Fibroblast of villous mesenchyme (primary cell): Measurements from ENCODE around the gene POPDC2. TPM values are rescaled to one million over a fixed set of nuclear protein-coding genes. Genes with fewer than 3 reads are reported as not detected.

Source experiments
- DNase-seq: peaks from one replicate; pipeline ENCODE4 v3.0.0-alpha.2; 2010; ENCODE audit warnings: low read depth
- H3K4me3 ChIP-seq: 2 replicates; pipeline ENCODE4 v1.5.1; 2011; ENCODE audit warnings: low read depth, mild to moderate bottlenecking, low read length
- total RNA-seq: library from RNA; depleted of rRNA; stranded (reverse); fragments of >200 nt; gene quantifications from 2 replicates; pipeline ENCODE4 v1.2.3, GENCODE V29; 2012
- TF ChIP-seq, protein P1 (sequence below): IDR thresholded peaks from 2 replicates; pipeline ENCODE4 v1.5.1; 2012; ENCODE audit warnings: low read depth, mild to moderate bottlenecking, low read length; ENCODE audit not compliant: insufficient read depth

POPDC2 gene
- total RNA-seq, 1 donor: 1.3 TPM

GRCh38 chr3:119669906-119670570 is 9.6 kb upstream of the POPDC2 start:
- TF ChIP-seq, protein P1, sequence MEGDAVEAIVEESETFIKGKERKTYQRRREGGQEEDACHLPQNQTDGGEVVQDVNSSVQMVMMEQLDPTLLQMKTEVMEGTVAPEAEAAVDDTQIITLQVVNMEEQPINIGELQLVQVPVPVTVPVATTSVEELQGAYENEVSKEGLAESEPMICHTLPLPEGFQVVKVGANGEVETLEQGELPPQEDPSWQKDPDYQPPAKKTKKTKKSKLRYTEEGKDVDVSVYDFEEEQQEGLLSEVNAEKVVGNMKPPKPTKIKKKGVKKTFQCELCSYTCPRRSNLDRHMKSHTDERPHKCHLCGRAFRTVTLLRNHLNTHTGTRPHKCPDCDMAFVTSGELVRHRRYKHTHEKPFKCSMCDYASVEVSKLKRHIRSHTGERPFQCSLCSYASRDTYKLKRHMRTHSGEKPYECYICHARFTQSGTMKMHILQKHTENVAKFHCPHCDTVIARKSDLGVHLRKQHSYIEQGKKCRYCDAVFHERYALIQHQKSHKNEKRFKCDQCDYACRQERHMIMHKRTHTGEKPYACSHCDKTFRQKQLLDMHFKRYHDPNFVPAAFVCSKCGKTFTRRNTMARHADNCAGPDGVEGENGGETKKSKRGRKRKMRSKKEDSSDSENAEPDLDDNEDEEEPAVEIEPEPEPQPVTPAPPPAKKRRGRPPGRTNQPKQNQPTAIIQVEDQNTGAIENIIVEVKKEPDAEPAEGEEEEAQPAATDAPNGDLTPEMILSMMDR: no peak
- H3K4me3 ChIP-seq: no peak overlapping the region
- peak; percentile 38 for DNase-seq

- no peak for DNase-seq
- TF ChIP-seq, protein P1: no peak
- H3K4me3 ChIP-seq: no peak overlapping the region
These were observed 5.7 kb upstream of the POPDC2 start for GRCh38 chr3:119665954-119666559.

DNA sequence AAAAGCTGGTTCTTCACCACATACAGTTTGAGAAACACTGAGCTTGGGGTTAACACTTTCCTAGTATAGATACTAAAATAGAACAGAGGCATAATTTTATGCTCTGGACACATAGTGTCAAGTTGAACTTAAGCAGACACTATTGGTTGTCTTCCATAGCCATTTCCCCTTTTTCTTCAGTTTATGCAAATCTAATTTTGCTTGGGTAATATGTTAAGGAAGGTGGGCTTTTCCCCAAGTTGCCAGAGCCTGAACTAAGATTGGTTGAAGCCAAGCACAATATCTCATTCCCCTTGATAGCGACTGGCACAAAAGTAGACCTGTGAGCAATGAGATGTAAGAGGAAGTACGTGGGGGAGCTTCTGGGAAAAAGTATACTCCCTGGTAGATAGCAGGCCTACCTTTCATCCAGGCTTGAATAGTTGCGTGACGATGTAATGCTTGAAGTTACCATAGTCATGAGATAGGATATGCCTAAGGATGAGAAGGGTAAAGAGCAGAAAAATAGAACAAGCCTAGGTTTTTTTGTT is 4.5 kb upstream of the POPDC2 start:
- H3K4me3 ChIP-seq: no peak overlapping the region
- TF ChIP-seq, protein P1: no peak
- DNase-seq: no peak

GRCh38 chr3:119664370-119664769 is 4.0 kb upstream of the POPDC2 start:
- no peak overlapping the region for H3K4me3 ChIP-seq
- no peak for DNase-seq
- TF ChIP-seq, protein P1: no peak

GRCh38 chr3:119663885-119664284 is 3.5 kb upstream of the POPDC2 start:
- no peak for DNase-seq
- H3K4me3 ChIP-seq: no peak overlapping the region
- TF ChIP-seq, protein P1: no peak

GRCh38 chr3:119662604-119663373 is 2.4 kb upstream of the POPDC2 start:
- peak; percentile 38 for DNase-seq
- no peak overlapping the region for H3K4me3 ChIP-seq
- TF ChIP-seq, protein P1: no peak
